ENCODE measurements around the gene RAB28. TPM values are rescaled to one million over a fixed set of nuclear protein-coding genes. Genes with fewer than 3 reads are reported as not detected.

Gene RAB28
- total RNA-seq, 1 donor from 2014 or later, result 11.9 TPM

DNA sequence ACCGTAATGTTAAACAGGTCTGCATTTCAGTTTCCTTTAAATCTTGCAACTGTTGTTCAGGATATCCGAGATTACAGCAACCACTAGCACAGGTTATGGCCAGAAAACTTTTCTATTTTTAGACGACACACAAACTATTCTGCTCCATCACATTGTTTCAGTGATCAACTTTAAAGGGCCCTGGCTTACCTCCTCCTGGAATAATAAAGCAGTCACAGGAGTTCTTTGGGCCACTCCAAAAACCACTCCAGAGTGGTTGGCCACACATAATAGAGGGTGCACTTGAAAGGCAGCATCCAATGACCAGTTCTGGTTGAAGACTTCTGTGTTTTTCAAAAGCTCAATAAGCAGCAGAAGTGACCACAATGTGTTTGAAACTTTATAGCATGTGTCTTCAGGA lies 118.9 kb downstream of the RAB28 start:
- no peak overlapping the region for H3K27ac Mint-ChIP-seq (ENCODE audit: unreplicated experiment)
- FAIRE-seq, result no peak

GRCh38 chr4:13364653-13365052 lies 119.5 kb downstream of the RAB28 start:
- H3K36me3 Mint-ChIP-seq (ENCODE audit: low read depth, unreplicated experiment), result no peaks in the 10 kb centered on the region
- FAIRE-seq (no peak), DNase-seq (ENCODE audit: low read depth) (no peak)
- Histone ChIP-seq H3K79me2 (ENCODE audit: insufficient read depth, low read length) (no peaks in the 10 kb centered on the region), H3K27ac (ENCODE audit: low read depth, low read length) (no peak overlapping the region), H3K9ac (ENCODE audit: low read length) (no peak overlapping the region), H2AFZ (ENCODE audit: low read depth, low read length) (no peak overlapping the region), H3K4me2 (ENCODE audit: low read length) (no peak overlapping the region), H3K9me3 (ENCODE audit: insufficient read depth, low read depth, low read length) (no peaks in the 10 kb centered on the region), H3K4me3 (ENCODE audit: insufficient read depth, low read depth, low read length) (no peak overlapping the region), H3K36me3 (ENCODE audit: insufficient read depth, low read length) (no peaks in the 10 kb centered on the region), H3K4me1 (ENCODE audit: insufficient read depth, low read length) (no peaks in the 10 kb centered on the region), H3K27me3 (ENCODE audit: insufficient read depth, low read length) (no peaks in the 10 kb centered on the region), H4K20me1 (ENCODE audit: insufficient read depth, low read length) (no peaks in the 10 kb centered on the region)
- no peak for TF ChIP-seq EZH2 (IDR thresholded peaks at IDR 0.05; ENCODE audit: insufficient read depth, low read length)
- TF ChIP-seq, protein P1, sequence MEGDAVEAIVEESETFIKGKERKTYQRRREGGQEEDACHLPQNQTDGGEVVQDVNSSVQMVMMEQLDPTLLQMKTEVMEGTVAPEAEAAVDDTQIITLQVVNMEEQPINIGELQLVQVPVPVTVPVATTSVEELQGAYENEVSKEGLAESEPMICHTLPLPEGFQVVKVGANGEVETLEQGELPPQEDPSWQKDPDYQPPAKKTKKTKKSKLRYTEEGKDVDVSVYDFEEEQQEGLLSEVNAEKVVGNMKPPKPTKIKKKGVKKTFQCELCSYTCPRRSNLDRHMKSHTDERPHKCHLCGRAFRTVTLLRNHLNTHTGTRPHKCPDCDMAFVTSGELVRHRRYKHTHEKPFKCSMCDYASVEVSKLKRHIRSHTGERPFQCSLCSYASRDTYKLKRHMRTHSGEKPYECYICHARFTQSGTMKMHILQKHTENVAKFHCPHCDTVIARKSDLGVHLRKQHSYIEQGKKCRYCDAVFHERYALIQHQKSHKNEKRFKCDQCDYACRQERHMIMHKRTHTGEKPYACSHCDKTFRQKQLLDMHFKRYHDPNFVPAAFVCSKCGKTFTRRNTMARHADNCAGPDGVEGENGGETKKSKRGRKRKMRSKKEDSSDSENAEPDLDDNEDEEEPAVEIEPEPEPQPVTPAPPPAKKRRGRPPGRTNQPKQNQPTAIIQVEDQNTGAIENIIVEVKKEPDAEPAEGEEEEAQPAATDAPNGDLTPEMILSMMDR (IDR thresholded peaks at IDR 0.05; ENCODE audit: insufficient read depth, low read depth, low read length), result no peak
- no peaks in the 10 kb centered on the region for H3K27me3 Mint-ChIP-seq (ENCODE audit: low read depth, unreplicated experiment)
- no peaks in the 10 kb centered on the region for H3K4me1 Mint-ChIP-seq (ENCODE audit: low read depth, unreplicated experiment)
- H3K9me3 Mint-ChIP-seq (ENCODE audit: unreplicated experiment), result no peaks in the 10 kb centered on the region
- no peak overlapping the region for H3K27ac Mint-ChIP-seq (ENCODE audit: unreplicated experiment)
- H3K4me3 Mint-ChIP-seq (ENCODE audit: unreplicated experiment), result no peak overlapping the region

More for the DNA sequence above, 118.9 kb downstream of the RAB28 start:
- Histone ChIP-seq H3K79me2 (ENCODE audit: insufficient read depth, low read length) (no peaks in the 10 kb centered on the region), H3K4me1 (ENCODE audit: insufficient read depth, low read length) (no peaks in the 10 kb centered on the region), H3K9me3 (ENCODE audit: insufficient read depth, low read depth, low read length) (no peaks in the 10 kb centered on the region), H3K36me3 (ENCODE audit: insufficient read depth, low read length) (no peaks in the 10 kb centered on the region), H3K4me3 (ENCODE audit: insufficient read depth, low read depth, low read length) (no peak overlapping the region), H3K27me3 (ENCODE audit: insufficient read depth, low read length) (no peaks in the 10 kb centered on the region), H3K4me2 (ENCODE audit: low read length) (no peak overlapping the region), H4K20me1 (ENCODE audit: insufficient read depth, low read length) (no peaks in the 10 kb centered on the region), H3K27ac (ENCODE audit: low read depth, low read length) (no peak overlapping the region), H2AFZ (ENCODE audit: low read depth, low read length) (no peak overlapping the region), H3K9ac (ENCODE audit: low read length) (no peak overlapping the region)
- Mint-ChIP-seq H3K9me3 (ENCODE audit: unreplicated experiment) (no peaks in the 10 kb centered on the region), H3K36me3 (ENCODE audit: low read depth, unreplicated experiment) (no peaks in the 10 kb centered on the region), H3K27me3 (ENCODE audit: low read depth, unreplicated experiment) (no peaks in the 10 kb centered on the region), H3K4me3 (ENCODE audit: unreplicated experiment) (no peak overlapping the region), H3K4me1 (ENCODE audit: low read depth, unreplicated experiment) (no peaks in the 10 kb centered on the region)
- TF ChIP-seq EZH2 (IDR thresholded peaks at IDR 0.05; ENCODE audit: insufficient read depth, low read length), result no peak
- TF ChIP-seq, protein P1 (IDR thresholded peaks at IDR 0.05; ENCODE audit: insufficient read depth, low read depth, low read length), result no peak
- DNase-seq (ENCODE audit: low read depth), result no peak

DNA sequence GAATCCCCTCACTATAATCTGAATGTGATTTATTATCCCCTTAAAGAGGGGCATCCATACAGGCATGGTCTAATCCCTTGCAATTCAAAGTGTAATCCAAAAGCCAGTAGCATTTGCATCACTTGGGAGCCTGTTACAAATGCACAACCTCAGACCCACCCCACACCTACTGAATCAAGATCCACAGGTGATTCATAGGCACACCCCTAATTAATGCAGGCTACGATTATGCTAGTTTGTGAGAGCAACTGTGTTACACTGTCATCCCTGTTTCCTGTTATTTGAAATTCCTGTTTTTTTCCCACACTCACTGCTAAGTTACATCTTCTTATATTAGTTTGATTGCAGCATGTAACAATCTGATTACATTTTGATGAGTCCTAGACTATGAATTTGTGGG lies 120.0 kb downstream of the RAB28 start:
- Histone ChIP-seq H2AFZ (ENCODE audit: low read depth, low read length) (no peak overlapping the region), H3K4me1 (ENCODE audit: insufficient read depth, low read length) (no peaks in the 10 kb centered on the region), H3K9ac (ENCODE audit: low read length) (no peak overlapping the region), H3K36me3 (ENCODE audit: insufficient read depth, low read length) (no peaks in the 10 kb centered on the region), H3K9me3 (ENCODE audit: insufficient read depth, low read depth, low read length) (no peaks in the 10 kb centered on the region), H3K27ac (ENCODE audit: low read depth, low read length) (no peak overlapping the region), H3K4me2 (ENCODE audit: low read length) (no peak overlapping the region), H4K20me1 (ENCODE audit: insufficient read depth, low read length) (no peaks in the 10 kb centered on the region), H3K79me2 (ENCODE audit: insufficient read depth, low read length) (no peaks in the 10 kb centered on the region), H3K27me3 (ENCODE audit: insufficient read depth, low read length) (no peaks in the 10 kb centered on the region), H3K4me3 (ENCODE audit: insufficient read depth, low read depth, low read length) (no peak overlapping the region)
- no peaks in the 10 kb centered on the region for H3K27me3 Mint-ChIP-seq (ENCODE audit: low read depth, unreplicated experiment)
- FAIRE-seq (peak; percentile 50), DNase-seq (ENCODE audit: low read depth) (no peak)
- no peak for TF ChIP-seq EZH2 (IDR thresholded peaks at IDR 0.05; ENCODE audit: insufficient read depth, low read length)
- TF ChIP-seq, protein P1 (IDR thresholded peaks at IDR 0.05; ENCODE audit: insufficient read depth, low read depth, low read length), result no peak
- H3K27ac Mint-ChIP-seq (ENCODE audit: unreplicated experiment), result no peak overlapping the region
- H3K4me3 Mint-ChIP-seq (ENCODE audit: unreplicated experiment), result no peak overlapping the region
- no peaks in the 10 kb centered on the region for H3K4me1 Mint-ChIP-seq (ENCODE audit: low read depth, unreplicated experiment)
- no peaks in the 10 kb centered on the region for H3K36me3 Mint-ChIP-seq (ENCODE audit: low read depth, unreplicated experiment)
- no peaks in the 10 kb centered on the region for H3K9me3 Mint-ChIP-seq (ENCODE audit: unreplicated experiment)
